GM12892 (cell line): Measurements from ENCODE around the gene TCTN3.

ENCODE experiments used
- POLR2A ChIP-seq: IDR thresholded peaks from 2 replicates; pipeline ENCODE4 v1.6.1; 2011; ENCODE audit warnings: low read depth, low read length, control low read depth
- POLR2AphosphoS5 ChIP-seq: IDR thresholded peaks from 2 replicates; pipeline ENCODE4 v1.6.1; 2011; ENCODE audit warnings: low read depth, low read length, control low read depth
- TAF1 ChIP-seq: IDR thresholded peaks from 2 replicates; pipeline ENCODE4 v1.6.1; 2011; ENCODE audit warnings: low read depth, mild to moderate bottlenecking, control low read depth, low read length, borderline replicate concordance

GRCh38 chr10:95716466-95716865 lies 22.7 kb upstream of the TCTN3 start:
- TF ChIP-seq TAF1, result no peak
- no peak for TF ChIP-seq POLR2AphosphoS5
- TF ChIP-seq POLR2A, result no peak
